ENCODE data around the gene MUC4. TPM values are rescaled to one million over a fixed set of nuclear protein-coding genes. Genes with fewer than 3 reads are reported as not detected.

Gene MUC4
- polyA plus RNA-seq, 1 donor from 2014 or later = not detected

DNA sequence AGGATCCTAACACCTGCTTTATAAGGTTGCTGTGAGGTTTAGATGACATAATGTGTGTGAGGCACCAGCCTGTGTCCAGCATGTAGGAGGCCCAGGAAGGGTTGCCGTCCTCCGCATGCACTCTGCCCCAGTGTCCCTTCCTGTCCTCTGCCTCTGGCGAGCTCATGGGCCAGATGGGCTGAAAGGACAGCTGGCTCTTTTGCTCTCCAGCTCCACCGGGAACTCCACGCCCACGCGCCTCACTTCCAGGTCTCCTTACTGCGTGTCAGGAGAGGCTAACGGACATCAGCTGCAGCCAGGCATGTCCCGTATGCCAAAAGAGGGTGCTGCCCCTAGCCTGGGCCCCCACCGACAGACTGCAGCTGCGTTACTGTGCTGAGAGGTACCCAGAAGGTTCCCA is 78.8 kb downstream of the MUC4 start:
- Histone ChIP-seq H3K27me3 (ENCODE audit: insufficient read depth, low read depth, low read length) (no peaks in the 10 kb centered on the region), H3K9ac (ENCODE audit: low read length) (no peak overlapping the region), H3K27ac (ENCODE audit: low read length) (no peak overlapping the region), H2AFZ (ENCODE audit: low read depth, low read length) (no peak overlapping the region), H3K79me2 (replicated peaks; ENCODE audit: insufficient read depth, low read length) (no peaks in the 10 kb centered on the region), H3F3A (ENCODE audit: insufficient read depth, low read length, poor library complexity, severe bottlenecking) (no peaks in the 10 kb centered on the region), H3K4me3 (ENCODE audit: low read length) (no peak overlapping the region), H3K9me3 (ENCODE audit: low read length) (no peaks in the 10 kb centered on the region), H3K4me2 (ENCODE audit: low read length) (no peak overlapping the region), H4K20me1 (ENCODE audit: insufficient read depth) (no peaks in the 10 kb centered on the region), H3K36me3 (ENCODE audit: insufficient read depth, low read length) (no peaks in the 10 kb centered on the region), H3K9me2 (ENCODE audit: insufficient read depth, low read length) (no peaks in the 10 kb centered on the region)
- TF ChIP-seq POLR2AphosphoS5 (IDR thresholded peaks at IDR 0.05) (no peak), MXI1 (conservative IDR thresholded peaks at IDR 0.05; ENCODE audit: poor library complexity, severe bottlenecking) (no peak), EZH2 (IDR thresholded peaks at IDR 0.05; ENCODE audit: borderline replicate concordance, insufficient read depth, low read length, poor library complexity, severe bottlenecking) (no peak), TAF1 (IDR thresholded peaks at IDR 0.05; ENCODE audit: low read depth) (no peak), RAD21 (conservative IDR thresholded peaks at IDR 0.05) (no peak), EP300 (conservative IDR thresholded peaks at IDR 0.05; ENCODE audit: poor library complexity, severe bottlenecking) (no peak), SMC3 (conservative IDR thresholded peaks at IDR 0.05; ENCODE audit: poor library complexity) (no peak)
- TF ChIP-seq, protein P1, sequence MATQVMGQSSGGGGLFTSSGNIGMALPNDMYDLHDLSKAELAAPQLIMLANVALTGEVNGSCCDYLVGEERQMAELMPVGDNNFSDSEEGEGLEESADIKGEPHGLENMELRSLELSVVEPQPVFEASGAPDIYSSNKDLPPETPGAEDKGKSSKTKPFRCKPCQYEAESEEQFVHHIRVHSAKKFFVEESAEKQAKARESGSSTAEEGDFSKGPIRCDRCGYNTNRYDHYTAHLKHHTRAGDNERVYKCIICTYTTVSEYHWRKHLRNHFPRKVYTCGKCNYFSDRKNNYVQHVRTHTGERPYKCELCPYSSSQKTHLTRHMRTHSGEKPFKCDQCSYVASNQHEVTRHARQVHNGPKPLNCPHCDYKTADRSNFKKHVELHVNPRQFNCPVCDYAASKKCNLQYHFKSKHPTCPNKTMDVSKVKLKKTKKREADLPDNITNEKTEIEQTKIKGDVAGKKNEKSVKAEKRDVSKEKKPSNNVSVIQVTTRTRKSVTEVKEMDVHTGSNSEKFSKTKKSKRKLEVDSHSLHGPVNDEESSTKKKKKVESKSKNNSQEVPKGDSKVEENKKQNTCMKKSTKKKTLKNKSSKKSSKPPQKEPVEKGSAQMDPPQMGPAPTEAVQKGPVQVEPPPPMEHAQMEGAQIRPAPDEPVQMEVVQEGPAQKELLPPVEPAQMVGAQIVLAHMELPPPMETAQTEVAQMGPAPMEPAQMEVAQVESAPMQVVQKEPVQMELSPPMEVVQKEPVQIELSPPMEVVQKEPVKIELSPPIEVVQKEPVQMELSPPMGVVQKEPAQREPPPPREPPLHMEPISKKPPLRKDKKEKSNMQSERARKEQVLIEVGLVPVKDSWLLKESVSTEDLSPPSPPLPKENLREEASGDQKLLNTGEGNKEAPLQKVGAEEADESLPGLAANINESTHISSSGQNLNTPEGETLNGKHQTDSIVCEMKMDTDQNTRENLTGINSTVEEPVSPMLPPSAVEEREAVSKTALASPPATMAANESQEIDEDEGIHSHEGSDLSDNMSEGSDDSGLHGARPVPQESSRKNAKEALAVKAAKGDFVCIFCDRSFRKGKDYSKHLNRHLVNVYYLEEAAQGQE (IDR thresholded peaks at IDR 0.05; ENCODE audit: borderline replicate concordance) = no peak
- TF ChIP-seq, protein P2, sequence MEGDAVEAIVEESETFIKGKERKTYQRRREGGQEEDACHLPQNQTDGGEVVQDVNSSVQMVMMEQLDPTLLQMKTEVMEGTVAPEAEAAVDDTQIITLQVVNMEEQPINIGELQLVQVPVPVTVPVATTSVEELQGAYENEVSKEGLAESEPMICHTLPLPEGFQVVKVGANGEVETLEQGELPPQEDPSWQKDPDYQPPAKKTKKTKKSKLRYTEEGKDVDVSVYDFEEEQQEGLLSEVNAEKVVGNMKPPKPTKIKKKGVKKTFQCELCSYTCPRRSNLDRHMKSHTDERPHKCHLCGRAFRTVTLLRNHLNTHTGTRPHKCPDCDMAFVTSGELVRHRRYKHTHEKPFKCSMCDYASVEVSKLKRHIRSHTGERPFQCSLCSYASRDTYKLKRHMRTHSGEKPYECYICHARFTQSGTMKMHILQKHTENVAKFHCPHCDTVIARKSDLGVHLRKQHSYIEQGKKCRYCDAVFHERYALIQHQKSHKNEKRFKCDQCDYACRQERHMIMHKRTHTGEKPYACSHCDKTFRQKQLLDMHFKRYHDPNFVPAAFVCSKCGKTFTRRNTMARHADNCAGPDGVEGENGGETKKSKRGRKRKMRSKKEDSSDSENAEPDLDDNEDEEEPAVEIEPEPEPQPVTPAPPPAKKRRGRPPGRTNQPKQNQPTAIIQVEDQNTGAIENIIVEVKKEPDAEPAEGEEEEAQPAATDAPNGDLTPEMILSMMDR (IDR thresholded peaks at IDR 0.05; ENCODE audit: poor library complexity, severe bottlenecking) = no peak

DNA sequence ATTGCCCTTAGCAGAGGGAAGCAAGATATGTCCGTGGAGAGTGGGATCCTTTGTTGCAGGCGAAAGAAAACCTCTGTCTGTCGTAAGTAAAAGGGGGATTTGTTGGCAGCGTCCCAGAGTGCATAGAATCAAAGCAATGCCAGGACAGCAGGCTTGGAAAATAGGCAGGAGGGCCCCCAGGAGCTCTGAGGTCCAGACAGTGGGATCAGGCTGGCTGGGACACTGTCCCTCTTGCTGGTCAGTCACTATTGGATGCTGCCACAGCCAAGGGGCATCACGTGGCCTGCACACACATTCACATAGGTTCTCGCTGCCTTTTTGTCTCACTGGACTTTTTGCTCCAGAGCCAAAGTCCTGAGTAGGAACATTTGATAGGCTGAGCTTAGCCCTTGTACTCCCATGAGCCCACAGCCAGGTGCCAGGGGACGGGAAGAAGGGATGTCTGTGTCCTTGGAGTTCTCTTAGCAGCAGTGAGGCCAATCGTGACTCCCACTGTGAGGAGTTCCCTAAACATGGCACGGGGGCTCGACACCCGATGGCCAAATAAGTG is 80.3 kb downstream of the MUC4 start:
- H3K4me2 ChIP-seq (ENCODE audit: low read length) = no peak overlapping the region
- no peaks in the 10 kb centered on the region for H3F3A ChIP-seq (ENCODE audit: insufficient read depth, low read length, poor library complexity, severe bottlenecking)
- no peaks in the 10 kb centered on the region for H3K36me3 ChIP-seq (ENCODE audit: insufficient read depth, low read length)
- no peak overlapping the region for H3K4me3 ChIP-seq (ENCODE audit: low read length)
- H3K9ac ChIP-seq (ENCODE audit: low read length) = no peak overlapping the region
- H2AFZ ChIP-seq (ENCODE audit: low read depth, low read length) = no peak overlapping the region
- H3K9me2 ChIP-seq (ENCODE audit: insufficient read depth, low read length) = no peaks in the 10 kb centered on the region
- H3K9me3 ChIP-seq (ENCODE audit: low read length) = no peaks in the 10 kb centered on the region
- TF ChIP-seq, protein P2 (IDR thresholded peaks at IDR 0.05; ENCODE audit: poor library complexity, severe bottlenecking) = no peak
- TF ChIP-seq EP300 (conservative IDR thresholded peaks at IDR 0.05; ENCODE audit: poor library complexity, severe bottlenecking) = no peak
- TF ChIP-seq, protein P1 (IDR thresholded peaks at IDR 0.05; ENCODE audit: borderline replicate concordance) = no peak
- no peak for TF ChIP-seq RAD21 (conservative IDR thresholded peaks at IDR 0.05)
- no peak for TF ChIP-seq TAF1 (IDR thresholded peaks at IDR 0.05; ENCODE audit: low read depth)
- no peak for TF ChIP-seq EZH2 (IDR thresholded peaks at IDR 0.05; ENCODE audit: borderline replicate concordance, insufficient read depth, low read length, poor library complexity, severe bottlenecking)
- TF ChIP-seq POLR2AphosphoS5 (IDR thresholded peaks at IDR 0.05) = no peak
- no peak for TF ChIP-seq MXI1 (conservative IDR thresholded peaks at IDR 0.05; ENCODE audit: poor library complexity, severe bottlenecking)
- no peak for TF ChIP-seq SMC3 (conservative IDR thresholded peaks at IDR 0.05; ENCODE audit: poor library complexity)
- H3K27me3 ChIP-seq (ENCODE audit: insufficient read depth, low read depth, low read length) = no peaks in the 10 kb centered on the region
- no peak overlapping the region for H3K27ac ChIP-seq (ENCODE audit: low read length)
- H4K20me1 ChIP-seq (ENCODE audit: insufficient read depth) = no peaks in the 10 kb centered on the region
- H3K79me2 ChIP-seq (replicated peaks; ENCODE audit: insufficient read depth, low read length) = no peaks in the 10 kb centered on the region
